HG03520 (cell line): ENCODE data around the gene ARPC3.
"Not testable (repeated sequence)": the region's sequence is repeated elsewhere in the genome, so short reads cannot be mapped to it uniquely, and the experiment has no call there.

Experiments used
- ATAC-seq: cut with Tn5 transposase; IDR thresholded peaks from one replicate; pipeline ENCODE4 v1.9.1; 2021; ENCODE audit warnings: mild to moderate bottlenecking, moderate library complexity; ENCODE audit not compliant: unreplicated experiment

The ARPC3 gene

DNA sequence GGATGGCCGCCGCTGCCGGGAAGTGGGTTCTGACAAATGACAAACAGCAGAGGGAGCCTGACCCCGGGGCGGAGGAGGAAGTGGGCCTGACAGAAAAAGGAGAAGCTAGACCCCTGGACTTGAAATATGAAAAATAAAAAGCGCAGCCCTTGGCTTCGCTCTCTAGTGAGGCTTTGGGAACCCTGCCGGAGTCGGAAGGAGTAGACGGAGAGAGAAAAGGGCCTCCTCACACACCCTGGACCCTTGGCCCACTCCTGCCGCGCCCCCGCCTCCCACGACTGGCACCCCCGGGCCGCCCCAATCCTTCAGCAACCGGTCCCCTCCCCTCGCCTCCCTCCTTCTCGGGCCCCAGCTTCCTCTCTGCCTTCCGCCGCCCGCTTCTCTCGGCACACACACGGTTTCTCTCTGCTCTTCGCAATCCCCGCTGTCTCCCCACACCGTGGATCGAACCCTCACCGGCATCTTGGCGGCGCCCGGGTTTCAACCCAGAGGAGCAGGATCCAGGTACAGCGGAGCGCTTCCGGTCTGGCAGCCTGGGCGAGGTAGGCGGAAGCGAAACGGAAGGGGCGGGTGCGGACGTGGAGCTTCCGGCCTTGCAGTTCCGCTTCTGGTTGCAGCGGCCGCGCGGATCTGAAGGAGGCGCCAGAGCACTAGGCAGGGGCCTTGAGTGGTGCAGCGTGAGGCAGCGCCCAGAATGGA is at the start of gene ARPC3:
TSS of gene ARPC3 (minus strand) at position 539 of the 699 bp plus-strand sequence. CDS start at position 462, 77 bp downstream.
- ATAC-seq: peak; percentile 89

DNA sequence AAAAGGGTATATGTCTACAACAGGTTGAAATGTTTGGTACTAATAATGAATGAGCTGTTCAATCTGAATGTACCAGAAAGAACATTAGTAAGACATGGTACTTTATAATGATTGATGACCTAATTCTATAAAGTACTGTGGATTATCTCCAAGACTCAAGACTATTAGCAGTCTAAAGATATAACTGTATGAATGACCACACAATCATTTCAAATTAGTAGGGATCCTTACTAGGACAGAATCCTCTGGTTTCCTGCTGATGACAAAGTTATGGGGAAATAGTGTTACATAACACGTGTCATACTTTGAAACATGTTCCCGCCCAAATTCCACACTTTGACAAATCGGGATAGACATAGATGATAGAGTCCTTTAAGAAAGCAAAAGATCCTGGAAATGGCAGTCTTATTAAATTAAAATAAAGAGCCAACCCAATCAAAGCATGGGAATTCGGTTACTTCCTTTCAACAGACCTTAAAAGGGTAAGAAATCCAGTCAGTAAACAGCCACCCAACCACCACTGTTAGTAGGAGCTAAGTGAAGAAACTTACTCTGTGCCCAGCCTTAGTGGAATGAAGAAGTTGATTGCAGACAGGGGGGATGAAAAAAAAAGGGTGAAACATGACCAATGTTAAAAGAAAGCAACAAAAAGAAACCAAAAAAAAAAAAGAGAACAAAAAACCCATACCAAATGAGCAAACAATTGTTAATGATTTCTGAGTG is 49.0 kb upstream of the ARPC3 start:
- ATAC-seq: no peak

DNA sequence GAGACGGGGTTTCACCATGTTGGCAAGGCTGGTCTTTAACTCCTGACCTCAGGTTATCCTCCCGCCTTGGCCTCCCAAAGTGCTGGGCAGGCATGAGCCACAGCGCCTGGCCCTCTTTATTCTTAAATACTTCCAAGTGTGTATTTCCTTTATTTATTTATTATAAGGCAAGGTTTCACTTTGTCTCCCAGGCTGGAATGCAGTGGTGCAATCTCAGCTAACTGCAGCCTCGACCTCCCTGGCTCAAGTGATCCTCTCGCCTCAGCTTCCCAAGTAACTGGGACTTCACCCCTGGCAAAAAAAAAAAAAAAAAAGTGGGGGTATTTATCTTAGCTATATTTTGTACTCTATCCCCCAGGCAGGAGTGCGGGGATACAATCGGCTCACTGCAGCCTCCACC is 25.3 kb upstream of the ARPC3 start:
- no peak for ATAC-seq

DNA sequence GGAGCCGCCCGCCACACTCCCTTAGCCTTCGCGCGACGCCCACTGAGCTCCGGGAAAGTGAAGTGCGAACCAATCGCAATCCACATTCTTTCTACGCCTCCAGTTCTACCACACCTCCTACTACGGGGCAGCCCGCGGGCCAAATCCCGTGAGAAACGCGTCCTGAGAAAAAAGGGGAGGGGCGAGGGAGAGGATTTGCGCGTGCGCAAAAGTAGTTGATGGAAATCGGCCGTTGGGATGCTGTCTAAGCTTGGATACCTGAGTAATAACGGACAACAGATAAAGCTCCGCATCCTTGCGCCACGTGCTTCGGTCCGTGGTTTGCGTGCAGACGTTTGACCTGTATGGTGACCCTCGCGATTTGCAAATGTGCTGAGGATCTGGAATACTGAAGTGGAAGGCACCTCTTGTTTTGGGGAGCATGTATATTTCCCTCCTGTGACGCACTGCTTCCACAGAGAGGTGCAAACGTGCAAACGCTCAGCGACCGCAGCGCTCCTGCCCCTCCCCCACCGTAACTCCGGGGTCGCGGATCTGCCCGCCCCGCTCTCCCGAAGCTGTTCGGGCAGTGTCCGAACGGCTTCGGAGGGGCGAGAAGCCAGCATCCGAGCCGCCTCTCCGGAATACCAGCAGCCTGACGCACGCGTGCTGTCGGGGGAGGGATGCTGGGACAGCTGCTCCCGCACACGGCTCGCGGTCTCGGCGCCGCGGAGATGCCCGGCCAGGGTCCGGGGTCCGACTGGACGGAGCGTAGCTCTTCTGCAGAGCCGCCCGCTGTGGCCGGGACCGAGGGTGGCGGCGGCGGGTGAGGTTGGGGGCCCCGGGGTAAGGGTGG is 18.3 kb upstream of the ARPC3 start, which contains the start of the genes FAM216A and GPN3:
TSS of gene FAM216A (plus strand) at position 632 of the 835 bp plus-strand sequence. CDS start at position 663, 31 bp downstream.
TSS of gene GPN3 (minus strand) at position 44 of the 835 bp plus-strand sequence. CDS start 54 bp downstream, outside the sequence.
- peak; percentile 73 for ATAC-seq

DNA sequence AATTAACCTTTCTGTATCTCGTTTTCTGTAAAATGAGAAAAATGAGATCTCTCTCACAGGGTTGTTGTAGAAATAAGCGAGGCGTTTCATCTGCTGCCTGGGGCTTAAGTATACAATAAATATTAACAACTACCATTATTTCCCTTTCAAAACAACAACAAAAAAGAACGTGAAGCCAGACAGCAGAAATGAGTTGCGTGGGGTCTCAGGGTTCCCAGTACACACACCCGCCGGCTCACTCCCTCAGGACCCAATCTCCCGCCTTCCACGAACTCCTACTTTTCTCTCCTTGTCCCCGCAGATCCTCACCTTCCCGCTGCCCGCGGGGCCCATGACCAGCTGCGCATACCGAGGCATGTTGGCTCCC is 17.7 kb upstream of the ARPC3 start:
- ATAC-seq: no peak

DNA sequence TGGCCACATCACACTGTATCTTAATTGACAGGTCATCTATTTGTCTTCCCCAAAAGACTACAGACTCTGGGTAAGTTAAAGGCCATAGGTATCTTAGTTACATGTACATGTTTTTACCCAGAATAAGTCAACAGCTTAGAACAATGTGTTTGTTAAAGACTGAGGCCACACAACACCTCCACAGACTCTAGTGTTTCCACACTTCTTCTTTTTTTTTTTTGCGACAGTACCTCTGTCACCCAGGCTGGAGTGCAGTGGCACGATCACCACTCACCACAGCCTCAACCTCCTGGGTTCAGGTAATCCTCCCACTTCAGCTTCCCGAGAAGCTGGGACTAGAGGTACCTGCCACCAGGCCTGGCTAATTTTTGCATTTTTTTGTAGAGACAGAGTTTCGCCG is 16.7 kb upstream of the ARPC3 start:
- no peak for ATAC-seq

DNA sequence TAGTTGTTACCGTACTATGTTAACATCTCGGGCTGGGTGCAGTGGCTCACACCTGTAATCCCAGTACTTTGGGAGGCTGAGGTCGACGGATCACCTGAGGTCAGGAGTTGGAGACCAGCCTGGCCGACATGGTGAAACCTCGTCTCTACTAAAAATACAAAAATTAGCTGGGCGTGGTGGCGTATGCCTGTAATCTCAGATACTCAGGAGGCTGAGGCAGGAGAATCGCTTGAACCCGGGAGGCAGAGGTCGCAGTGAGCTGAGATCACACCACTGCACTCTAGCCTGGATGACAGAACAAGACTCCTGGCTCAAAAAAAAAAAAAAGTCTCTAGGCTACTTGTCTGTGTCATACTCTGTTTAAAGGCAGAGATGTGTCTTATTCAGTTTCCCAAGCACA is 15.6 kb upstream of the ARPC3 start:
- ATAC-seq: not testable (repeated sequence)

DNA sequence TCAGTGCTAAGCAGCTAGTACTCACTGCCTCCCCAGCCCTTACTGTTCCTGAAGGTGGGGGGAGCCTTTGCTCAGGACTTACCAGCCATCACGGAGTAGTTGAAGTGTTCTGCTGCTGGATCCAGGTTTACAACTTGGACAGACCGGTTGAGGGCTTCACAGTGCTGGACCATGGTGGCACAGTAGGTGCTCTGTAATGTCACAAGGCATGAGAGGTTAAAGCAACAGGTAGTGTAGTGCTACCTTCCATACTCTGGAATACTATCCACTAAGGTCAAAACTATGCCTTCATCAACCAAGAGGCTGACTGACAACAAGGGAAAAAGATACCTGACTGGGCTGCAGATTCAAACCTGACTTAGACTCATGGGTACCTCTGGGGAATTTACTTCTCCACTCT is 14.9 kb upstream of the ARPC3 start:
- no peak for ATAC-seq

DNA sequence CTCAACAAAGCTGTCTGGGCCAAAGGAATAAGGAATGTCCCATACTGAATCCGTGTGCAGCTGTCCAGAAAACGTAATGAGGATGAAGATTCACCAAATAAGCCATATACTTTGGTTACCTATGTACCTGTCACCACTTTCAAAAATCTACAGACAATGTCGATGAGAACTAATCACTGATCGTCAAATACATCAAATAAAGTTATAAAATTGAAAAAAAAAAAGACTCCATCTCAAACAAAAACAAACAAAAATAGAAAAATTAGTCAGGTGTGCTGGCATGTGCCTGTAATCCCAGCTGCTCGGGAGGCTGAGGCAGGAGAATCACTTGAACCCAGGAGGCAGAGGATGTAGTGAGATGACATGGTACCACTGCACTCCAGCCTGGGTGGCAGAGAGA is 11.1 kb upstream of the ARPC3 start:
- not testable (repeated sequence) for ATAC-seq

DNA sequence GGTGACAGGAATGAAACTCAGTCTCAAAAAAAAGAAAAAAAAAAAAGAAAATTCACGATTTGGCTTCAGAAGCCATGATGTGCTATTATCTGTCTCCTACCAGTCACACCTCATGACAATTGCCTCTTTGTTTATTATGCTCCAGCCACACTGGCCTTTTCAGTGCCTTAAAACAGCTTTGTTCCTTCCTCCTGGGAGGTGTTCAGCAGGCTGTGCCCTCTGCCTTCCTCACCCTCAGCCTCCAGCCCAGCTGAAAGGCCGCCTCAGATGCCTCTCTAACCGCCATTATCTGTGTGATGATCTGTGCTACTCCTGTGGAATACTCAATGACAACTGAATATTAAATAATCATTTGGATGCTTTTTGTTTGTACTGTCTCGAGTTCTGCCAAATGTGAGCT is 8.6 kb upstream of the ARPC3 start:
- ATAC-seq: no peak

DNA sequence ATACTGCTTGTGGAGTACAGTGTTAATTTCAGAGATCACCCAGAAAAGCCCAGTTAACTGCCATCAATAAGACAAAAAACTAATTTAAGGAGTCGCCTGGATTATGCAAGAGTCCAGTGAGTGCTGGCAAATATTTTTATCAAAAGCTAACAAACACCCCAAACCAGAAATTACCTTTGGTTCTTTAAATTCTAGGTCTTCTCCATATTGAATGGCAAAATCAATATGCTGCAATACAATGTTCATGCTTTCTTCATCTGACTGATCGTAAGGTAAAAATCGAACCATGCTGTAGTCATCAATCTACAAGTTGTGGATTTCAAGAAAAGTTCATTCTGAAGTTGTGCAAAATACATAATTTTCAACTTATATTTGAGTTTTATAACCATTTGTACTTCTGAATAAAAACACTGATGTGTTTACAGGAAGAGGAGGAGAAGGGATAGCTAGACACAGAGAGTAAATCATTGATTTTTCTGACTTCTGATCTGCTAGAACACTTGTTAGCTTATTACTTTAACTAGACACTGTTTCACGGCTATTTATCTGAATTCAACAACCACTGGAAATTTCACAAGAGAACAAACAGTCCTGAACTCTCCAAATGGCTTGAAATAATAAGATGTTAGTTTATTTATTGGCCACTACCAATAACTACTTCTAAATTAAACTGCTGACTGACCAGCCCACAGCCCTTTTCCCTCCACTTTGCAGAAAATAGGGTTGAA is 3.6 kb upstream of the ARPC3 start:
- no peak for ATAC-seq

DNA sequence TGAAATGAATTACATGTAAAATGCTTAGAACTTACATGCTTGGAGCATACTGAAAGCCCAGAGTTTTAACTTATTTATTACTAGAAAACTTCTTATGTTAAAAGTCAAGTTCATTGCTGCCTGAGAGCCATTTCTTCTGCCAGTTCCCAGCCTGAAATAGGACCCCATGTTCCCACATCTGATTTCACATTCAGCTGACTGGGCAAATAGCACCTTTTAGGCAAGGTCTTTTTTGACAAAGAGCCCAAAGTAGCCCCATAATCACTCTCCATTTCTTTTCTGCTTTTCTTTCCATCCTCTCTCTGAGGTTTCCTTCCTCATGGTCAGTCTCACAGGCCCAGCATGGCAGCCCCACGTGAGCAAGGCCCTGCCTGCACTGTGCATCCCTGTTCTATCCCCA is 1.1 kb upstream of the ARPC3 start:
- ATAC-seq: no peak

DNA sequence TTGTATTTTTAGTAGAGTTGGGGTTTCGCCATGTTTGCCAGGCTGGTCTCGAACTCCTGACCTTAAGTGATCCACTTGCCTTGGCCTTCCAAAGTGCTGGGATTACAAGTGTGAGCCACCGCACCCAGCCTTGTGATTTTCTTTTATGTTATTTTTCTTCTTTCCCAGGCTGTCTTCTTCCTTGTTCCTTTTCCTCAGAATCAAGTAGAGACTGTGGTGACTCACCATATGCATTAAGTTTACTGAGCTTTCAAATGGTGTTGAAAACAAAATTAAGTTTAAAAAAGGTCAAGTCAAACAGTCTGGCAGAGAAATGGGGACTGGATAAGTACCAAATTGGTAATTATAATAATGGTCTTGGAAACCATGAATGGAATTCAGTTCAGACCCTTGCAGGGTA is 5.7 kb downstream of the ARPC3 start:
- no peak for ATAC-seq

DNA sequence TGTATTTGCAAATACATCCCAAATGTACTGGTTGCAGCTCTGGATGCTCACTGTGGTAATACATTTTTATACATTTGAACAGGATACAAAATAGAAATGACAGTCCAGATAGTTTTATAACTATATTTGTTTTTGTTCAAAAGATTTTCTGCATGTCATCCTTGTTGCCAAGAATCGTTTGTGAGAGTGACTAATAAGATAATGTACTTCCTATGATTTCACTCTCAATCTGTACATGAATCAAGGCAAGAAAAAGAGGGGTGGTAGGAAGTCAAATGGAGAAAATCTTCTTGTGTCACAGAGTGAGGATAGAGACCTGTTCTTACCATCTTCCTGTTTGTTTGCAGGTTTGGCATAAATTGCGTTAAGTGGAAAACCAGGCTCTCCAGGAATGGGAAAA is 13.9 kb downstream of the ARPC3 start:
- ATAC-seq: no peak

DNA sequence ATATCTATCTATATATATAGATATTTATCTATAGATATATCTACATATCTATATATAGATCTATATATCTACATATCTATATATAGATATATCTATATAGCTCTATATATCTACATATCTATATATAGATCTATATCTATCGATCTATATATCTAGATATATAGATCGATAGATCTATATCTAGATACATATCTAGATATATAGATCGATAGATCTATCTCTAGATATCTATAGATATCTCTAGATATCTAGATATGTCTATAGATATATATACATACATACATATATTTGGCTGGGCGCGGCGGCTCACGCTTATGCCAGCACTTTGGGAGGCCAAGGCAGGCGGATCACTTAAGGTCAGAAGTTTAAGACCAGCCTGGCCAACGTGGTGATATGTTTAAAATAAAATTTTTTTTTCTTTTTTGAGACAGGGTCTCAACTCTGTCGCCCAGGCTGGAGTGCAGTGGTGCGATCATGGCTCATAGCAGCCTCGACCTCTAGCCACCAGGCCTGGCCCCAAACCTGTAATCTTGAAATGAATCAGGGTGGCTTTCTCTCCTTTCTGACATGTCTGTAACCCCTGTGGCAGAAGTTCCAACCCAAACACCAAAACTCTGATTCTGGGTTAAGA is 18.1 kb downstream of the ARPC3 start:
- ATAC-seq: no peak

DNA sequence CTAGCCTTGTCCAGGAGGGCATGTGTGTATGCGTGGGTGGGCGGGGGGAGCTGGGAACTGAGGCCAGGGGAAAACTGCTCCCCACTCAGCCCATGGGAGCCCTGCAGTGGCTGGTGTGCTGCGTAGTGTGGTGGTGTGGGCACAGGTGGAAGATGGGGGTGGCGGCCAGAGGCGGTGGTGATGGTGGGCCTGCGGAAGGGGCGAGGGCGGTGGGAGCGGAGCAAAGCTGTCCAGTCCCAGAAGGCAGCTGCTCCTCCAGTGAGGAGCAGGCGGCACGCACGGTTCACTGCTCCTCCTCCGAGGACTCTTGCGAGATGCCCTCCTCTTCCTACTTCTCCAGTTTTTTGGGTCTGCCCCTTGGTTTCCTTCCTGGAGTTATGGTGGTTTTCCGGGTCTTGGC is 20.5 kb downstream of the ARPC3 start:
- ATAC-seq: not testable (repeated sequence)

DNA sequence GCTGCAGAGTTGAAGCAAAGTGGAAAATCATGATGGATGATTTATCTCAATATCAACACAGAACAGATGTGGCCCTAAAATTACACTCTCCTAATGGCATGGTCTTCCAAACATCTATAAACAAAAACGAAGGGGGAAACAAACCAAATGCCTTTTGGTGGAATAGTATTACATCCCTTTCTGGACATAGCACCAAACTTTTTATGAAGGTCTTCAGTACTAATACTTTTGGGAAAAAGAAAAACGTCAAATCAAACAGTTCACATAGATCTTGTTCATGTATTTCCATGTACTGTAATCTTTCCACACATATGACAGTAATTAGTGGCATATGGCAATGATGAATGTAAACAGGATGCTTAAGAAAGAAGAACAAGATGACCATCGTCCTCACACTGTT is 23.7 kb downstream of the ARPC3 start:
- no peak for ATAC-seq

DNA sequence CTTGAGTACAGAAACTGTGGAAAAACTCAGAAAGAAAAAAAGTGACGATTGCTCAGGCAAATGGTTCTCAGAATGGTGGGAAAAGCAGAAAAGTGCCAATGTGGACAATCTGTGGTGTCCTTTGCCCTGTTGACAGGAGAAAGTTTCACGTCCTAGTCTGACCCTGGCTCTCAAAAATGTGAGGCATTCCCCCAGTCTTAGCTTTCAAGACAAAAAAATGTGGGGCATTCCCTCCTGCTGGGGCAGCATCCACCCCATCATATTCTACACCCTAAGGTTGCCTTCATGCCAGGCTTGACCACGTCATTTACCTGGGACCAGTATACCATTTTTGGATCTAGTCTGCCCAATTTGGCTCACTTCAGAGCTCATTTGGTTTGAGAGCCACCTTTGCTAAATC is 25.9 kb downstream of the ARPC3 start:
- ATAC-seq: no peak

DNA sequence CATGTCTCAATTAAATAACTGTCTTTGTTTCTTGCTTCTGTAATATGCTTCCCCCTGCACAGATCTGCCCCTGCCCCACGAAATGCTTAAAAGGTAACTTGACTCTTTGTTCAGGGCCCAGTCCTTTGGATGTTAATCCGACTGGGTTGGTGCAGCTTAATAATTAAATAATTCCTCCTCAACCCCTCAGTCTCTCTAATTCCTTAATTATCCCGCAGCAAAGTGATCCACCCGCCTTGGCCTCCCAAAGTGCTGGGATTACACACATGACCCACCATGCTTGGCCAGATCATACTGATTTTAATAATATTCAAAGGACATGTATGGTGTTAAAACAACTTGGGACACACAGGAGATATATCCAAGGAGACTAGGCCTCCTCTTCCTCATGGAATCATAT is 28.4 kb downstream of the ARPC3 start:
- ATAC-seq: no peak

DNA sequence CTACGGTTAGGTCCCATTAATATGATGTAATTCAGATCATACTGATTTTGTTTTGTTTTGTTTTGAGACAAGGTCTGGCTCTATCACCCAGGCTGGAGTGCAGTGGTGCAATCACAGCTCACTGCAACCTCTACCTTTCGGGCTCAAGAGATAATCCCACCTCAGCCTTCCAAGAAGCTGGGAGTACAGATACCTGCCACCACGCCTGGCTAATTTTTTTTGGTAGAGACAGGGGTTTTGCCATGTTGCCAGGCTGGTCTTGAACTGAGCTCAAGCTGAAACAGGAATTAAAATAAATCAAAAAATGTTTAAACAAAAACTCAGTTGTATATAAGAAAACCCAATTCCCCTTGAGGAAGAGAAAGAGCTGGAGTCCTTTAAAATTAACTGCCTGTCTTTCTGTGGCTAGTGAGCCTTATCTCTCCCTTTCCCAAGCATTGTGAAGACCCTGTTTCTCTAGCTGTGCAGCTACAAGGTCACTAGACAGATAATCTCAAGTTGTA is 28.9 kb downstream of the ARPC3 start:
- ATAC-seq: no peak
